K562 (cell line): ENCODE measurements around the gene PRKAR2B. TPM values are rescaled to one million over a fixed set of nuclear protein-coding genes. Genes with fewer than 3 reads are reported as not detected.
A peak's percentile ranks its signal among the peaks of the same experiment; 100 is the strongest.

Source experiments
- AFF1 ChIP-seq, 2 experiments: fragments of 450-650 bp; IDR thresholded peaks; 2 replicates each; pipeline ENCODE4 v1.6.1; 2018; ENCODE audit warnings: mild to moderate bottlenecking in 2 of 2, low read depth in 1 of 2; ENCODE audit not compliant: partially characterized antibody in 2 of 2
- ARNT ChIP-seq, 2 experiments: fragments of 450-650 bp; IDR thresholded peaks; 2 replicates each; pipeline ENCODE4 v1.6.1; 2016; ENCODE audit warnings: mild to moderate bottlenecking in 1 of 2
- CBX1 ChIP-seq: sonication (generic); IDR thresholded peaks from 2 replicates; pipeline ENCODE4 v1.6.1; 2016; ENCODE audit warnings: antibody characterized with exemption, low read depth, mild to moderate bottlenecking
- CHAMP1 ChIP-seq: fragments of 450-650 bp; IDR thresholded peaks from 2 replicates; pipeline ENCODE4 v1.6.1; 2016; ENCODE audit warnings: mild to moderate bottlenecking
- CTBP1 ChIP-seq: fragments of 450-650 bp; IDR thresholded peaks from 2 replicates; pipeline ENCODE4 v1.6.1; 2016; ENCODE audit warnings: borderline replicate concordance
- ELF4 ChIP-seq: fragments of 450-650 bp; formaldehyde crosslinking; IDR thresholded peaks from 2 replicates; pipeline ENCODE4 v1.4.0; 2022; ENCODE audit warnings: missing genetic modification characterization
- ESRRB ChIP-seq: fragments of 250-450 bp; sonication (Bioruptor Pico); IDR thresholded peaks from 2 replicates; pipeline ENCODE4 v1.5.0; 2020; ENCODE audit warnings: mild to moderate bottlenecking, moderate library complexity, borderline replicate concordance
- KAT8 ChIP-seq: fragments of 450-650 bp; IDR thresholded peaks from 2 replicates; pipeline ENCODE4 v1.6.1; 2016; ENCODE audit warnings: low read depth, mild to moderate bottlenecking
- KDM1A ChIP-seq, 2 experiments: fragments of 450-650 bp; IDR thresholded peaks; 2 replicates each; pipeline ENCODE4 v1.6.1; 2016; ENCODE audit warnings: mild to moderate bottlenecking in 2 of 2
- L3MBTL2 ChIP-seq: fragments of 450-650 bp; IDR thresholded peaks from 2 replicates; pipeline ENCODE4 v1.6.1; 2016; ENCODE audit warnings: mild to moderate bottlenecking, moderate library complexity
- NBN ChIP-seq: fragments of 450-650 bp; IDR thresholded peaks from 2 replicates; pipeline ENCODE4 v1.6.1; 2016; ENCODE audit warnings: low read depth, mild to moderate bottlenecking
- PHB2 ChIP-seq: fragments of 450-650 bp; IDR thresholded peaks from 2 replicates; pipeline ENCODE4 v1.6.1; 2017; ENCODE audit warnings: low read depth
- RBFOX2 ChIP-seq: fragments of 200-400 bp; formaldehyde crosslinking; IDR thresholded peaks from 2 replicates; pipeline ENCODE4 v1.6.1; 2017; ENCODE audit warnings: low read depth, mild to moderate bottlenecking, low read length, moderate library complexity
- RCOR1 ChIP-seq, 2 experiments: IDR thresholded peaks; 2 replicates each; pipeline ENCODE4 v1.6.1; 2012; ENCODE audit warnings: low read depth in 2 of 2, low read length in 2 of 2, borderline replicate concordance in 1 of 2, improper control_type of control experiment in 1 of 2
- TBL1XR1 ChIP-seq, 2 experiments: IDR thresholded peaks; 2 replicates each; pipeline ENCODE4 v1.6.1; 2012; ENCODE audit warnings: improper control_type of control experiment in 2 of 2, low read length in 2 of 2, mild to moderate bottlenecking in 1 of 2
- polyA plus RNA-seq, 8 experiments: library from polyadenylated mRNA; depleted of rRNA in 4 of 8; stranded (reverse) in 5 of 8; unstranded in 3 of 8; fragments of >200 nt; fragmentation: Nextera tagmentation in 2 of 8; fragmentation: Illumina TruSeq in 1 of 8; extraction: Ambion mirVana in 2 of 8; extraction: Trizol in 1 of 8; gene quantifications; 2 replicates each; pipeline versions ENCODE4 v1.2.1 to v1.2.3, GENCODE V29; 2011 to 2014; ENCODE audit warnings: inconsistent platforms in 1 of 8, missing spikeins in 1 of 8
- total RNA-seq, 7 experiments: library from RNA; depleted of rRNA in 6 of 7; stranded (reverse); fragments of >200 nt in 6 of 7; fragmentation: Illumina TruSeq in 2 of 7; extraction: Trizol in 2 of 7; gene quantifications; 2 replicates each; pipeline versions ENCODE4 v1.2.1 to v1.2.3, GENCODE V29; 2011 to 2021; ENCODE audit warnings: low replicate concordance in 1 of 7
- TF ChIP-seq, protein P1 (sequence below), 2 experiments: fragments of 450-650 bp; IDR thresholded peaks; 2 replicates each; pipeline ENCODE4 v1.6.1; 2016
- TF ChIP-seq, protein P2 (sequence below): IDR thresholded peaks from 2 replicates; pipeline ENCODE4 v1.6.1; 2011; ENCODE audit warnings: borderline replicate concordance, low read depth, mild to moderate bottlenecking, moderate library complexity, low read length; ENCODE audit not compliant: insufficient read depth, poor library complexity, severe bottlenecking

PRKAR2B gene
- total and polyA plus RNA-seq, 9 of the 15 experiments (the other 6 are each of a cell fraction or from before 2014, with no cell fraction given): 59.0 to 173 (median 129) TPM

- TF ChIP-seq AFF1 (IDR thresholded peaks at IDR 0.05; ENCODE audit: low read depth in 1 of 2, partially characterized antibody in 2 of 2) (peak in 1 of 2 experiments; percentile 28), NBN (peak; percentile 71; the same call in 1 of the 2 replicates), CHAMP1 (peak; percentile 82), KDM1A (IDR thresholded peaks at IDR 0.05) (peak; percentile 8 to 18; a peak in 1 of 4 replicates), CBX1 (no peak), ESRRB (no peak), ARNT (IDR thresholded peaks at IDR 0.05) (peak in 1 of 2 experiments; percentile 59; a peak in 1 of 4 replicates), CTBP1 (peak; percentile 48), L3MBTL2 (0 out of 2 replicates have a peak, but pooled peaks have one; percentile 16), KAT8 (no peak), PHB2 (no peak), TBL1XR1 (IDR thresholded peaks at IDR 0.05; ENCODE audit: low read length in 2 of 2) (peak in 1 of 2 experiments; percentile 70; a peak in 2 of 4 replicates), RCOR1 (IDR thresholded peaks at IDR 0.05; ENCODE audit: borderline replicate concordance in 1 of 2, low read depth in 2 of 2, low read length in 2 of 2) (peak; percentile 52 to 62; a peak in 2 of 4 replicates), ELF4 (CRISPR knock-in tag) (no peak), RBFOX2 (peak; percentile 44; the same call in 1 of the 2 replicates)
- TF ChIP-seq, protein P1, sequence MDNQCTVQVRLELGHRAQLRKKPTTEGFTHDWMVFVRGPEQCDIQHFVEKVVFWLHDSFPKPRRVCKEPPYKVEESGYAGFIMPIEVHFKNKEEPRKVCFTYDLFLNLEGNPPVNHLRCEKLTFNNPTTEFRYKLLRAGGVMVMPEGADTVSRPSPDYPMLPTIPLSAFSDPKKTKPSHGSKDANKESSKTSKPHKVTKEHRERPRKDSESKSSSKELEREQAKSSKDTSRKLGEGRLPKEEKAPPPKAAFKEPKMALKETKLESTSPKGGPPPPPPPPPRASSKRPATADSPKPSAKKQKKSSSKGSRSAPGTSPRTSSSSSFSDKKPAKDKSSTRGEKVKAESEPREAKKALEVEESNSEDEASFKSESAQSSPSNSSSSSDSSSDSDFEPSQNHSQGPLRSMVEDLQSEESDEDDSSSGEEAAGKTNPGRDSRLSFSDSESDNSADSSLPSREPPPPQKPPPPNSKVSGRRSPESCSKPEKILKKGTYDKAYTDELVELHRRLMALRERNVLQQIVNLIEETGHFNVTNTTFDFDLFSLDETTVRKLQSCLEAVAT (IDR thresholded peaks at IDR 0.05): 0 out of 4 replicates have a peak, but pooled peaks of 1 of the 2 experiments have one; percentile 60
- TF ChIP-seq, protein P2, sequence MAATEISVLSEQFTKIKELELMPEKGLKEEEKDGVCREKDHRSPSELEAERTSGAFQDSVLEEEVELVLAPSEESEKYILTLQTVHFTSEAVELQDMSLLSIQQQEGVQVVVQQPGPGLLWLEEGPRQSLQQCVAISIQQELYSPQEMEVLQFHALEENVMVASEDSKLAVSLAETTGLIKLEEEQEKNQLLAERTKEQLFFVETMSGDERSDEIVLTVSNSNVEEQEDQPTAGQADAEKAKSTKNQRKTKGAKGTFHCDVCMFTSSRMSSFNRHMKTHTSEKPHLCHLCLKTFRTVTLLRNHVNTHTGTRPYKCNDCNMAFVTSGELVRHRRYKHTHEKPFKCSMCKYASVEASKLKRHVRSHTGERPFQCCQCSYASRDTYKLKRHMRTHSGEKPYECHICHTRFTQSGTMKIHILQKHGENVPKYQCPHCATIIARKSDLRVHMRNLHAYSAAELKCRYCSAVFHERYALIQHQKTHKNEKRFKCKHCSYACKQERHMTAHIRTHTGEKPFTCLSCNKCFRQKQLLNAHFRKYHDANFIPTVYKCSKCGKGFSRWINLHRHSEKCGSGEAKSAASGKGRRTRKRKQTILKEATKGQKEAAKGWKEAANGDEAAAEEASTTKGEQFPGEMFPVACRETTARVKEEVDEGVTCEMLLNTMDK: peak; percentile 49
These were observed 3.6 kb downstream of the PRKAR2B start (continued) for GRCh38 chr7:107047902-107048782.
